ENCODE results near the gene TSC22D3.

GRCh38 chrX:107763647-107764046 lies 11.9 kb downstream of the TSC22D3 start:
- TF ChIP-seq EZH2 (IDR thresholded peaks at IDR 0.05; ENCODE audit: borderline replicate concordance, insufficient read depth, low read depth, low read length, poor library complexity, severe bottlenecking) = no peak
- no peak for TF ChIP-seq CTCF (IDR thresholded peaks at IDR 0.05)
